HCT116 (cell line): ENCODE measurements around the gene TAF4. TPM values are rescaled to one million over a fixed set of nuclear protein-coding genes. Genes with fewer than 3 reads are reported as not detected.

Experiments used
- ATAC-seq: fragments of 200-7000 bp; cut with Tn5 transposase; 2 replicates; pipeline ENCODE4 v1.9.1; 2020; ENCODE audit warnings: mild to moderate bottlenecking, moderate library complexity
- BruUV-seq: library from RNA; stranded (reverse); fragments of 400-500 nt; replicated peaks from 2 replicates; lab custom pipeline; 2021; lab: Mats Ljungman, UMichigan
- CTCF ChIA-PET: fragments of 300-600 bp; sonication (Branson Sonifier 250); formaldehyde crosslinking; loops from one replicate; lab custom pipeline; 2021; ENCODE audit warnings: antibody characterized with exemption; lab: Charles Lee
- POLR2A ChIA-PET: fragments of 300-600, 350-600 bp; sonication (Branson Sonifier 250); formaldehyde crosslinking; loops from one replicate; lab custom pipeline; 2021; ENCODE audit warnings: antibody characterized with exemption; lab: Charles Lee
- RAD21 ChIA-PET, 2 experiments: fragments of 300-600 bp; sonication (Branson Sonifier 250); formaldehyde crosslinking; loops; one replicate each; lab custom pipeline; 2023; ENCODE audit warnings: low total read pairs in 2 of 2; ENCODE audit not compliant: uncharacterized antibody in 2 of 2, unreplicated experiment in 2 of 2, low non-redundant PET in 1 of 2; lab: Charles Lee
- DNase-seq: peaks from one replicate; pipeline ENCODE4 v3.0.0-alpha.2; 2010; ENCODE audit warnings: low read depth, low spot score
- H2AFZ ChIP-seq: fragments of 200-600 bp; shearing (Covaris generic), sonication (generic); 2 replicates; pipeline ENCODE4 v1.6.1; 2017; ENCODE audit warnings: low read depth, mixed run types, mixed read lengths, antibody characterized with exemption, low read length; ENCODE audit not compliant: poor library complexity, severe bottlenecking
- H3K27ac ChIP-seq: 2 replicates; pipeline ENCODE4 v1.5.1; 2012; ENCODE audit warnings: low read depth, low read length
- H3K27me3 ChIP-seq: fragments of 200-600 bp; sonication (generic); 2 replicates; pipeline ENCODE4 v1.6.1; 2016; ENCODE audit warnings: mixed run types, low read length, mixed read lengths; ENCODE audit not compliant: insufficient read depth
- H3K36me3 ChIP-seq, 2 experiments: fragments of 200-500 bp in 1 of 2; fragments of 200-600 bp in 1 of 2; sonication (Bioruptor generic) in 1 of 2; sonication (generic) in 1 of 2; 2 replicates each; pipeline versions ENCODE4 v1.5.1 to v1.6.1; 2014 to 2016; ENCODE audit warnings: low read length in 2 of 2, inconsistent platforms in 1 of 2, mixed read lengths in 1 of 2, mixed run types in 1 of 2; ENCODE audit not compliant: insufficient read depth in 2 of 2, control insufficient read depth in 1 of 2
- H3K4me1 ChIP-seq, 2 experiments: fragments of 200-600 bp in 1 of 2; sonication (generic) in 1 of 2; 2 replicates each; pipeline versions ENCODE4 v1.5.1 to v1.6.1; 2012 to 2017; ENCODE audit warnings: low read length in 2 of 2, inconsistent platforms in 1 of 2, mild to moderate bottlenecking in 1 of 2, mixed read lengths in 1 of 2, mixed run types in 1 of 2, moderate library complexity in 1 of 2; ENCODE audit not compliant: insufficient read depth in 2 of 2, control insufficient read depth in 1 of 2
- H3K4me2 ChIP-seq: fragments of 200-600 bp; sonication (generic); 2 replicates; pipeline ENCODE4 v1.6.1; 2017; ENCODE audit warnings: mixed run types, low read length, mixed read lengths
- H3K4me3 ChIP-seq, 2 experiments: fragments of 200-600 bp in 1 of 2; sonication (generic) in 1 of 2; replicated peaks in 1 of 2; 2 replicates each; pipeline ENCODE4 v1.5.1; 2011 to 2016; ENCODE audit warnings: low read length in 2 of 2, control low read depth in 1 of 2, low read depth in 1 of 2, mild to moderate bottlenecking in 1 of 2, mixed read lengths in 1 of 2, mixed run types in 1 of 2
- H3K79me2 ChIP-seq: fragments of 200-600 bp; sonication (generic); 2 replicates; pipeline ENCODE4 v1.6.1; 2017; ENCODE audit warnings: mild to moderate bottlenecking, mixed run types, low read length, moderate library complexity, mixed read lengths; ENCODE audit not compliant: insufficient read depth
- H3K9ac ChIP-seq: fragments of 200-600 bp; sonication (generic); 2 replicates; pipeline ENCODE4 v1.6.1; 2016; ENCODE audit warnings: low read length, mixed read lengths
- H3K9me2 ChIP-seq: fragments of 200-600 bp; sonication (generic), shearing (Covaris generic); 2 replicates; pipeline ENCODE4 v1.6.1; 2017; ENCODE audit warnings: mixed run types, mild to moderate bottlenecking, moderate library complexity; ENCODE audit not compliant: insufficient read depth
- H3K9me3 ChIP-seq, 2 experiments: fragments of 200-500 bp in 1 of 2; fragments of 200-600 bp in 1 of 2; sonication (Bioruptor generic) in 1 of 2; sonication (generic) in 1 of 2; 2 replicates each; pipeline ENCODE4 v1.6.1; 2014 to 2017; ENCODE audit warnings: low read length in 2 of 2, mixed read lengths in 2 of 2, inconsistent platforms in 1 of 2, low read depth in 1 of 2, mild to moderate bottlenecking in 1 of 2, mixed run types in 1 of 2, moderate library complexity in 1 of 2; ENCODE audit not compliant: control insufficient read depth in 1 of 2, insufficient read depth in 1 of 2
- H4K20me1 ChIP-seq: fragments of 200-600 bp; sonication (generic), shearing (Covaris generic); 2 replicates; pipeline ENCODE4 v1.6.1; 2017; ENCODE audit warnings: mixed run types, mild to moderate bottlenecking, moderate library complexity; ENCODE audit not compliant: insufficient read depth
- CBX3 ChIP-seq: IDR thresholded peaks from 2 replicates; pipeline ENCODE4 v1.6.1; 2012; ENCODE audit warnings: low read depth
- ELF1 ChIP-seq: IDR thresholded peaks from 2 replicates; pipeline ENCODE4 v1.6.1; 2012; ENCODE audit warnings: low read depth, borderline replicate concordance
- EZH2phosphoT487 ChIP-seq: fragments of 200-600 bp; IDR thresholded peaks from 2 replicates; pipeline ENCODE4 v1.6.1; 2018; ENCODE audit warnings: antibody characterized with exemption, borderline replicate concordance
- RAD21 ChIP-seq: IDR thresholded peaks from 2 replicates; pipeline ENCODE4 v1.6.1; 2012; ENCODE audit warnings: low read depth, mild to moderate bottlenecking
- SP1 ChIP-seq: IDR thresholded peaks from 2 replicates; pipeline ENCODE4 v1.6.1; 2012; ENCODE audit warnings: low read depth
- YY1 ChIP-seq: IDR thresholded peaks from 2 replicates; pipeline ENCODE4 v1.6.1; 2011; ENCODE audit warnings: low read length, low read depth, moderate library complexity, mild to moderate bottlenecking; ENCODE audit not compliant: insufficient replicate concordance; ENCODE audit errors: extremely low read depth
- ZFX ChIP-seq: fragments of 450-650 bp; IDR thresholded peaks from 2 replicates; pipeline ENCODE4 v1.6.1; 2017
- ZNF274 ChIP-seq: fragments of 200-500 bp; sonication (Bioruptor generic); IDR thresholded peaks from 2 replicates; pipeline ENCODE4 v1.6.1; 2014; ENCODE audit warnings: mild to moderate bottlenecking, low read depth, low read length, inconsistent platforms
- intact Hi-C: fragments of 100-400 bp; cut with micrococcal nuclease; formaldehyde crosslinking; loops from 2 replicates; pipeline ENCODE4 v1.10.0; 2022
- total RNA-seq: library from RNA; stranded (reverse); gene quantifications from one replicate; pipeline ENCODE4 v1.2.1, GENCODE V29; 2021; ENCODE audit not compliant: unreplicated experiment
- TF ChIP-seq, protein P1 (sequence below), 3 experiments: fragments of 200-600 bp in 1 of 3; sonication (generic) in 1 of 3; IDR thresholded peaks in 2 of 3; conservative IDR thresholded peaks in 1 of 3; 2 replicates each; pipeline ENCODE4 v1.5.1; 2012 to 2017; ENCODE audit warnings: low read depth in 2 of 3, low read length in 2 of 3, antibody characterized with exemption in 1 of 3, borderline replicate concordance in 1 of 3, control low read depth in 1 of 3, mild to moderate bottlenecking in 1 of 3, mixed read lengths in 1 of 3, mixed run types in 1 of 3, moderate library complexity in 1 of 3; ENCODE audit not compliant: insufficient read depth in 1 of 3
- TF ChIP-seq, protein P2 (sequence below): IDR thresholded peaks from 2 replicates; pipeline ENCODE4 v1.6.1; 2012; ENCODE audit warnings: low read depth
- TF ChIP-seq, protein P3 (sequence below): IDR thresholded peaks from 2 replicates; pipeline ENCODE4 v1.6.1; 2012

TAF4 gene
- total RNA-seq, 1 experiment from 2014 or later, result 26.8 TPM

DNA sequence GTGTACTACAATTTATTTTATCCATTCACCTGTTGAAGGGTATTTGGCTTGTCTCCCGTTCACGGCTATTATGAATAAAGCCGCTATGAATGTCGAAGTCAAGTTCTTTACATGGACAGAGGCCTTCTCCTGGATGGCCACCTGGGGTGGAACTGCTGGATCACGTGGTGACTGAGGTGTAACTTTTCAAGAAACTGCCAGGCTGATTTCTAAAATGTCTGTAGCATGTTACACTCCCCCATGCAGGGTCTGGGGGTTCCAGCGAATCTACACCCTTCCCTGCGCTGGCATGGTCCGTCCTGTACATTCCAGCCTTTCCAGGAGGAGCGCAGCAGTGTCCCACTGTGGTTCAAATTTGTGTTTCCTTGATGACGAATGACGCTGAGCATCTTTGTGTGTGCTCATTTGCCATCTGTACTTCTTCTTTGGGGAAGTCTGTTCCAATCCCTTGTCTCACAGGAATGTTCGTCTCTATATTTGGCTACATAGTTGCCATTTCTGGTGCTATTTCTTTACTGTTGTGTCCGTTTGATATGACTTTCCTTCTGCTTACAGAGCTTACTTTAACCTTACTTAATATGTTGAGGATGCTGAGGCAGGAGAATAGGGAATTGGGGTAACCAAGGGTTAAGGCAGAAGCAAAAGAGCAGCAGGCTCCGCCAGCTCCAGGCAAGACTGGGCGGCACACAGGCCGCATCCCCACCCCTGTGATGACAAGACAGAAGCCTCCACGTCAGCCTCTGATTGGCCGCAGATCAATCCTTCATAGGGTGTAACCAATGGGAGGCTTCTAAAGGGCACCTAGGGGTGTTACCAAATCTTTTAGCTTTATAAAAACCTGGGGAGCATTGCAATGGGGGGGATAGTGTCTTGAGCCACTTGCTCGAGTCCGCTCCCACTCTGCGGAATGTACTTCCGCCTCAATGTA, 106.6 kb downstream of the TAF4 start:
- Histone ChIP-seq H3K4me2 (no peak overlapping the region), H3K79me2 (no peaks in the 10 kb centered on the region), H3K36me3 (no peaks in the 10 kb centered on the region), H4K20me1 (no peaks in the 10 kb centered on the region), H3K27ac (no peak overlapping the region), H3K9ac (no peak overlapping the region), H3K9me3 (no peaks in the 10 kb centered on the region), H3K27me3 (peaks cover 16% of the 10 kb centered on the region), H2AFZ (no peak overlapping the region), H3K9me2 (no peaks in the 10 kb centered on the region), H3K4me3 (no peak overlapping the region), H3K4me1 (peaks cover 0 to 4% of the 10 kb centered on the region in 2 experiments; a peak in 1 of 4 replicates)
- TF ChIP-seq ZFX (no peak), SP1 (peak; percentile 16; the same call in 1 of the 2 replicates)
- ATAC-seq (peak; percentile 98), DNase-seq (peak; percentile 28)
- POLR2A ChIA-PET, result no interaction called here
- RAD21 ChIA-PET, result no interaction called here
- intact Hi-C loops, result no loop called here
- CTCF ChIA-PET, result no interaction called here
- BruUV-seq, result no TSS peak

DNA sequence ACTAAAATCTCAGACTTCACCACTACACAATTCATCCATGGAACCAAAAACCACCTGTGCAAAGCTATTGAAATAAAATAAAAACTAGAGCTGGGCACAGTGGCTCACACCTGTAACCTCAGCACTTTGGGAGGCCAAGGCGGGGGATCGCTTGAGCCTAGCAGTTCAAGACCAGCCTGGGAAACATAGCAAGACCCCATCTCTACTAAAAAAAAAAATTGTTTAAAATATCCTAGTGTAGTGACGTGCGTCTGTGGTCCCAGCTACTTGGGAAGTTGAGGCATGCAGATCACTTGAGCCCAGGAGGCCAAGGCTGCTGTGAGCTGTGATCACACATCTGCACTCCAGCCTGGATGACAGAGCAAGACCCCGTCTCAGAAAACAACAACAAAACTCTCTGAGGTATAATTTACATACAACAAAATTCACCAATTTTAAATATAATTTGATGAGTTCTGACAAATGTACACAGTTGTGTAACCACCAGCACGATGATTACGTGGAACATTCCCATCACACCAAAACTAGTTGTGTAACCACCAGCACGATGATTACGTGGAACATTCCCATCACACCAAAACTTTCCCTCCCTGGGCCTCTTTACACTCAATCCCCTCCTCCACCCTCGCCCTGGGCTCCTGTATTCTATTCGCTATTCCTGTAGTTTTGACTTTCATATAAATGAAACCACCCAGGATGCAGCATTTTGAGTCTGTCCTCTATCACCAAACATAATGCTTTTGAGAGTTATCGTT, 107.5 kb downstream of the TAF4 start:
- no peak overlapping the region for H3K27ac ChIP-seq
- no peak overlapping the region for H3K4me3 ChIP-seq
- RAD21 ChIA-PET, result no interaction called here
- H3K4me2 ChIP-seq, result no peak overlapping the region
- H3K27me3 ChIP-seq, result peaks cover 16% of the 10 kb centered on the region
- H2AFZ ChIP-seq, result no peak overlapping the region
- H3K9me2 ChIP-seq, result no peaks in the 10 kb centered on the region
- no peaks in the 10 kb centered on the region for H3K9me3 ChIP-seq
- BruUV-seq, result no TSS peak
- H4K20me1 ChIP-seq, result no peaks in the 10 kb centered on the region
- DNase-seq (no peak), ATAC-seq (no peak)
- POLR2A ChIA-PET, result no interaction called here
- no peaks in the 10 kb centered on the region for H3K36me3 ChIP-seq
- no peaks in the 10 kb centered on the region for H3K79me2 ChIP-seq
- H3K4me1 ChIP-seq, result peaks cover 0 to 4% of the 10 kb centered on the region in 2 experiments; a peak in 1 of 4 replicates
- CTCF ChIA-PET, result no interaction called here
- no peak overlapping the region for H3K9ac ChIP-seq
- intact Hi-C loops, result no loop called here
- TF ChIP-seq, protein P1, sequence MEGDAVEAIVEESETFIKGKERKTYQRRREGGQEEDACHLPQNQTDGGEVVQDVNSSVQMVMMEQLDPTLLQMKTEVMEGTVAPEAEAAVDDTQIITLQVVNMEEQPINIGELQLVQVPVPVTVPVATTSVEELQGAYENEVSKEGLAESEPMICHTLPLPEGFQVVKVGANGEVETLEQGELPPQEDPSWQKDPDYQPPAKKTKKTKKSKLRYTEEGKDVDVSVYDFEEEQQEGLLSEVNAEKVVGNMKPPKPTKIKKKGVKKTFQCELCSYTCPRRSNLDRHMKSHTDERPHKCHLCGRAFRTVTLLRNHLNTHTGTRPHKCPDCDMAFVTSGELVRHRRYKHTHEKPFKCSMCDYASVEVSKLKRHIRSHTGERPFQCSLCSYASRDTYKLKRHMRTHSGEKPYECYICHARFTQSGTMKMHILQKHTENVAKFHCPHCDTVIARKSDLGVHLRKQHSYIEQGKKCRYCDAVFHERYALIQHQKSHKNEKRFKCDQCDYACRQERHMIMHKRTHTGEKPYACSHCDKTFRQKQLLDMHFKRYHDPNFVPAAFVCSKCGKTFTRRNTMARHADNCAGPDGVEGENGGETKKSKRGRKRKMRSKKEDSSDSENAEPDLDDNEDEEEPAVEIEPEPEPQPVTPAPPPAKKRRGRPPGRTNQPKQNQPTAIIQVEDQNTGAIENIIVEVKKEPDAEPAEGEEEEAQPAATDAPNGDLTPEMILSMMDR (IDR thresholded peaks at IDR 0.05 in 2 of 3, conservative IDR thresholded peaks at IDR 0.05 in 1 of 3; ENCODE audit: borderline replicate concordance in 1 of 3, insufficient read depth in 1 of 3, low read depth in 2 of 3, low read length in 2 of 3), result no peak
- TF ChIP-seq CBX3, result no peak
- no peak for TF ChIP-seq EZH2phosphoT487
- no peak for TF ChIP-seq ZNF274
- no peak for TF ChIP-seq RAD21
- TF ChIP-seq YY1, result no peak
- TF ChIP-seq, protein P2, sequence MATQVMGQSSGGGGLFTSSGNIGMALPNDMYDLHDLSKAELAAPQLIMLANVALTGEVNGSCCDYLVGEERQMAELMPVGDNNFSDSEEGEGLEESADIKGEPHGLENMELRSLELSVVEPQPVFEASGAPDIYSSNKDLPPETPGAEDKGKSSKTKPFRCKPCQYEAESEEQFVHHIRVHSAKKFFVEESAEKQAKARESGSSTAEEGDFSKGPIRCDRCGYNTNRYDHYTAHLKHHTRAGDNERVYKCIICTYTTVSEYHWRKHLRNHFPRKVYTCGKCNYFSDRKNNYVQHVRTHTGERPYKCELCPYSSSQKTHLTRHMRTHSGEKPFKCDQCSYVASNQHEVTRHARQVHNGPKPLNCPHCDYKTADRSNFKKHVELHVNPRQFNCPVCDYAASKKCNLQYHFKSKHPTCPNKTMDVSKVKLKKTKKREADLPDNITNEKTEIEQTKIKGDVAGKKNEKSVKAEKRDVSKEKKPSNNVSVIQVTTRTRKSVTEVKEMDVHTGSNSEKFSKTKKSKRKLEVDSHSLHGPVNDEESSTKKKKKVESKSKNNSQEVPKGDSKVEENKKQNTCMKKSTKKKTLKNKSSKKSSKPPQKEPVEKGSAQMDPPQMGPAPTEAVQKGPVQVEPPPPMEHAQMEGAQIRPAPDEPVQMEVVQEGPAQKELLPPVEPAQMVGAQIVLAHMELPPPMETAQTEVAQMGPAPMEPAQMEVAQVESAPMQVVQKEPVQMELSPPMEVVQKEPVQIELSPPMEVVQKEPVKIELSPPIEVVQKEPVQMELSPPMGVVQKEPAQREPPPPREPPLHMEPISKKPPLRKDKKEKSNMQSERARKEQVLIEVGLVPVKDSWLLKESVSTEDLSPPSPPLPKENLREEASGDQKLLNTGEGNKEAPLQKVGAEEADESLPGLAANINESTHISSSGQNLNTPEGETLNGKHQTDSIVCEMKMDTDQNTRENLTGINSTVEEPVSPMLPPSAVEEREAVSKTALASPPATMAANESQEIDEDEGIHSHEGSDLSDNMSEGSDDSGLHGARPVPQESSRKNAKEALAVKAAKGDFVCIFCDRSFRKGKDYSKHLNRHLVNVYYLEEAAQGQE, result no peak
- no peak for TF ChIP-seq ELF1
- TF ChIP-seq, protein P3, sequence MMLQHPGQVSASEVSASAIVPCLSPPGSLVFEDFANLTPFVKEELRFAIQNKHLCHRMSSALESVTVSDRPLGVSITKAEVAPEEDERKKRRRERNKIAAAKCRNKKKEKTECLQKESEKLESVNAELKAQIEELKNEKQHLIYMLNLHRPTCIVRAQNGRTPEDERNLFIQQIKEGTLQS, result no peak
